ENCODE measurements around the gene C12orf43.

DNA sequence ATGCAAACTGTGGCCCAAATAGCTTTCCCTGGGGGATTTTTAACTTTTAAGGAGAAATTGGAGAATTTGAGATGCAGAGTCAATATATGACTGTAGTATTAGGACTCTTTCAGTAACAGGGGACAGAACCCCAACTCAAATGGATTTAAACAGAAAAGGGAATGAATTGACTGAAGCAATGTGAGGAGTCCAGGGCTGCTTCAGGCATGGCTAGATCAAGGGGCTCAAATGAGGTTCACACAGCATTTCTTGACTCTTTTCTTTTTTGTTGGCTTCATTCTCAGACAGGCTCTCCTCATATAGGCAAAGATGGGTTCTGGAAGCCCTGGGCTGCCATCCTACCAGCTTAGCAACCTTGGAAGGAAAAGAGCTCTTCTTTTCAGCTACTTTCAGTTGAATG is 24.3 kb downstream of the C12orf43 start:
- no peak for TF ChIP-seq EZH2phosphoT487 (IDR thresholded peaks at IDR 0.05)
- TF ChIP-seq, protein P1, sequence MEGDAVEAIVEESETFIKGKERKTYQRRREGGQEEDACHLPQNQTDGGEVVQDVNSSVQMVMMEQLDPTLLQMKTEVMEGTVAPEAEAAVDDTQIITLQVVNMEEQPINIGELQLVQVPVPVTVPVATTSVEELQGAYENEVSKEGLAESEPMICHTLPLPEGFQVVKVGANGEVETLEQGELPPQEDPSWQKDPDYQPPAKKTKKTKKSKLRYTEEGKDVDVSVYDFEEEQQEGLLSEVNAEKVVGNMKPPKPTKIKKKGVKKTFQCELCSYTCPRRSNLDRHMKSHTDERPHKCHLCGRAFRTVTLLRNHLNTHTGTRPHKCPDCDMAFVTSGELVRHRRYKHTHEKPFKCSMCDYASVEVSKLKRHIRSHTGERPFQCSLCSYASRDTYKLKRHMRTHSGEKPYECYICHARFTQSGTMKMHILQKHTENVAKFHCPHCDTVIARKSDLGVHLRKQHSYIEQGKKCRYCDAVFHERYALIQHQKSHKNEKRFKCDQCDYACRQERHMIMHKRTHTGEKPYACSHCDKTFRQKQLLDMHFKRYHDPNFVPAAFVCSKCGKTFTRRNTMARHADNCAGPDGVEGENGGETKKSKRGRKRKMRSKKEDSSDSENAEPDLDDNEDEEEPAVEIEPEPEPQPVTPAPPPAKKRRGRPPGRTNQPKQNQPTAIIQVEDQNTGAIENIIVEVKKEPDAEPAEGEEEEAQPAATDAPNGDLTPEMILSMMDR (IDR thresholded peaks at IDR 0.05), result no peak
